GM21786 (cell line): ENCODE measurements around the gene BTRC.
"Not testable (repeated sequence)": the region's sequence is repeated elsewhere in the genome, so short reads cannot be mapped to it uniquely, and the experiment has no call there.

Experiments
- ATAC-seq: cut with Tn5 transposase; IDR thresholded peaks from one replicate; pipeline ENCODE4 v1.9.1; 2021; ENCODE audit not compliant: unreplicated experiment

BTRC gene

DNA sequence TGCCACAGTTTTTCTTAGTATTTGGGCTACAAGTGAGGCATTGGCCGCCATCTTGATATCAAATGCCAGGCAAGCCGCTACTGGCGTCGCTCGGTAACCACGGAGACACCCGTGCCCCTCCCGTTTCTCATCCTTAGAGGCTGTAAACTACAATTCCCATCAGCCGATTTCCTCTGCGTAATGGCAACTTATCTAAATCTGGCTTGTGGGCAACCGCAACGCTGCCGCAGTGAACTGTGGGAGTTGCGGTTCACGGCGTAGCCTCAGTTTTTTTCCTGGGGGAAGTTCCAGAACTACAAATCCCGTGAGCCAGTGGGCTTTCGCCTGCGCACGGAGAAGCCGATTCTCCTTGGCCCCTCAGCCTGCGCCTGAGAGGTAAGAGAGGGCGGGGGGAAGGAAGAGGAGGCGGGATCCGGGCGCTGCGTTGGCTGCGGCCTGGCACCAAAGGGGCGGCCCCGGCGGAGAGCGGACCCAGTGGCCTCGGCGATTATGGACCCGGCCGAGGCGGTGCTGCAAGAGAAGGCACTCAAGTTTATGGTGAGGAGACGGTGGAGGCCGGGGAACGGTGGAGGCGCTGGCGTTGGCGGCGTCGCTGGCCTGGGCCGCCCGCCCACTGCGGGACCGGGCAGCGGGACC, at the start of gene BTRC:
Gene BTRC, plus strand, starts transcription at position 474 of the 636 bp plus-strand sequence. Its CDS starts 16 bp downstream, at position 490.
- peak; percentile 93 for ATAC-seq

DNA sequence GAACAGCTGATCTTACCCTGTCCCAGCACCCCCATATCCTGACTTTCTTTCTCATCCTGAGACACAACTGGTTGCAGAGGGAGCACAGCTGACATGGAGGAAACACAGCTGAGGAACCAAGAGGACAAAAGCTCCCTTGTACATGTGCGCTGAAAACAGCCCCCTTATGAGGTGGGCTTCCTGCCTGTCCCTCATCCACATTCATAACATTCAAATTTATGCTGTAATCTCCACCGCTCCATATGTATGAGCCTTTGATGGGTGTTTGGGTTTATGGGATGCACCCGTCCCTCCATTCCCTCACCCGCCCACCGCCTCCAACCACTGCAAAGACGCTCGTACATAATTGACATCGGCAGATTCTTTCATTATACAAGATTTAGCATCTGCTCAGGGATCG, 49.6 kb upstream of the BTRC start:
- ATAC-seq: no peak

DNA sequence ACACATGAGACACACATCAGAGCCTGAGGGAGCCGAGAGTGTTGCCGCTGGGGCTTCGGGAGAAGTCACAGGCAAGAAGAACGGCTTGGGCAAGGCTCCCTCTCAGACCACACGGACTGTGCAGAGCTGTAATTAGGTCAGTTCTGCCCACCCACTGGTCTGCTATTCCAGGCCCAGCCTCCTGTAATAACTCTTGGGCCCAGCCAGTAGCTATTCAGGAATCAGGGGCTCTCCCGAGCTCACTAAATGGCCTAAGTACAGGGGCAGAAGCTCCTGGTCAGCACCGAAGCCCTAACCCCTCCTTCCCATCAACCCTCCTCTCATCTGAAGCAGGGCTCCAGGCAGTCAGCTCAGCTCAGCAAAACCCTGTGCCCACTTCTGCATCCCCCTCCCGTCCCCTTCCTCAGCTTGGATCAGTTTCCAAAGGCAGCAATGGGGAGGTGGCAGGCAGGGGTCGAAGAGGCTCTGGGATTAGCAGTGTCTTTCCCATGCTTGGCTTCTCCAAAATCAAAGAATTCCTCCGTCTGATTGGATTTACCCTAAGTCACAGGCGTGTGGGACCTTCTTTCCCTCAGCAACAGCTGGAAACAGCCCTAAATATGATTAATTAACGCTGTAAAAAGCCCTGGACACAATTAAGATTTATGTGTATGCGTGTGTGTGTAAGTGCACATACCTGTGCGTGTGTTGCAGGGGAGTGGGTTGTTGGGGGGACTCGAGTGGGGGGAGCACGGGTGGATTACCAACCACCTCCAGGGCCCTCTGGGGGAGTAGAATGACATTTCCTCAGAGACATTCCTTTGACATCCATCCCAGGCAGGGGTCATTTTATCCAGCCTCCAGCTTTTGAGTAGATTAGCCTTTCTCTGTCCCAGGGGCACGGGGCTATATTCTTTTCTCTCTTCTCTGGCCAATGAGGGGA, 48.4 kb upstream of the BTRC start:
- no peak for ATAC-seq

DNA sequence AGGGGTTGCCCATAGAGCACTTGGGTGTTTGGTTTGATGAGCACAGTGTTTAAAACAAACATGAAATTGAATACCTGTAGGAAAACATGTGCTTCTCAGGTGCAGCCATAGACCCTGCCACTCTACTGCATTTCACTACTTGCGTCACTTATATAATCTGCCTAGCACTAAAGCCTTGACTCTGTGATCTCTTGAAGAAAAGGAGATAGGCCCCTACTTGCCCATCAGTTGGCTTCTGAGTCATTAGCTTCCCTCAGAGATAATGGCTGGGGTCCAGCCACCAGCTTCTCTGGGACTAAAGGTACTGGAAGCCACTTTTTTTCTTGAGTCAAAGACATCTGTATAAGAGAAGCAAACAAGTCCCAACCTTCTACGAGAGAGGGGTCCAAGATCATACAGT, 45.9 kb upstream of the BTRC start:
- no peak for ATAC-seq

DNA sequence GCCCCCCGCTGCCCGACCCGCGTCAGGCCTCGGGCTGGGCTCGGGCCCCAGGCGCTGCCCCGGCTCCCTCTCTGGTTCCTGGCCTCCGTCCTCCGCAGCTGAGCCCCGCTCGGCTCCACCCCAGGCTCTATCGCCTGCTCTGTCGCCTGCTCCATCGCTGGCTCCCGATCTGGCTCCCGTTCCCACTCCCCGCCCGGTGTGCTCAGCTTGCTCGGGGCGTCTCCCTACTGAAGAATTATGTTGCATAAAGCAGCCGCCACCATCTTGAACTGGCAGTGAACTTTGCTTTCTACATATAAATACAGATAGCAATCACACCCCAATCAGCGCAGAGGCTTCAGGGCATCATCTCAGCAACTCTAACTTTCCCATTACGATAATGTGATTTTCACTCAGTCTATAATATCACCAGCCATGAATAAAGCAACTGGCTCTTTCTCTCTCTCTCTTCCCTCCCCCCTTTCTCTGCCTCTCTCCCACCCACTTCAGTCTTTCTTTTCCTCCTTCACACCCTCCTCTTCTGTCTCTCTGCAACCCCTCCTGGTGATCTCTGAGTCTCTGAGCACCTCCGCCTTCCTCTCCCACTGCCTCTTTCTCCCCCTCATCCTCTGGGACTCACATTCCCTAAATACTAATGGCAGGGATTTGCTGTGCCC, 43.3 kb upstream of the BTRC start:
- ATAC-seq: no peak

DNA sequence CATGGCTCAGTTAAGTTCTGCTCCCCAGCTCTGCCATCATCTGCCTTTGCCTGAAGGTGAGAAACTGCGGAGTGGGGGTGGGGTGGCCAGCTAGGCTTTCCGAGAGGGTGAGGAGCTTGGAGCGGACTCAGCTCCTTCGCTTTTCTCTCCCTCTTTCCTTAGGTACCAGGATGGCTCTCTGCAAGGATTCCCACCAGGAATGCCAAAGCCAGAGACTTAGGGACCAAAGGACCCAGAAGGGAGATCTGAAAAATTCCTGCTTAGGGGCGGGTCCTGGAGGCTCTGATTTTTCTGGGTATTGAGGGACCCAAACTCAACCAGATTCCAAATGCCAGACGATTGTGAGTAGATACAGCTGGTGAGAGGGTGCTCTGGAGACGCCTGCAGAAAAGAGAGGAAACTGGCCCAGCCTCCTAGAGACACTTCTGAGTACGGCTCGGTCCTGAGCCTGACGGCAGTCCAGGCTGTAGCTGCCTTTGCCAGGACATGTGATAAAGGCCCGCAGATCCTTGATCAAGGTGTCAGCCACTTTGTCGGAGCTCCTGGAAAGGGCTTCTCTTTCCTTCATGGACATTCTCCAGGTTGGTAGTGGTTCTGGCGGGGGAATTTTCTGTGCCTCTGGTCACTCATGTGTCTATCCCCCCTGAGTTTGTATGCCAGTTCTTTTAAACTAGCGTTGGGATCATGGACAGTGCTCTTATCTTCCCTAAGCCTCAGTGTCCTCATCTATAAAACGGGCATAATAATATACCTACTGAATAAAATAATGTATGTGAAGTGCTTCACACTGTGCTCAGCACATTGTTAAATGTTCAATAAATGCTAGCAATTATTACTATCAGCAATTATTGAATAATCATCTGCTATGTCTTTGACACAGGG, 42.5 kb upstream of the BTRC start:
- ATAC-seq: no peak

DNA sequence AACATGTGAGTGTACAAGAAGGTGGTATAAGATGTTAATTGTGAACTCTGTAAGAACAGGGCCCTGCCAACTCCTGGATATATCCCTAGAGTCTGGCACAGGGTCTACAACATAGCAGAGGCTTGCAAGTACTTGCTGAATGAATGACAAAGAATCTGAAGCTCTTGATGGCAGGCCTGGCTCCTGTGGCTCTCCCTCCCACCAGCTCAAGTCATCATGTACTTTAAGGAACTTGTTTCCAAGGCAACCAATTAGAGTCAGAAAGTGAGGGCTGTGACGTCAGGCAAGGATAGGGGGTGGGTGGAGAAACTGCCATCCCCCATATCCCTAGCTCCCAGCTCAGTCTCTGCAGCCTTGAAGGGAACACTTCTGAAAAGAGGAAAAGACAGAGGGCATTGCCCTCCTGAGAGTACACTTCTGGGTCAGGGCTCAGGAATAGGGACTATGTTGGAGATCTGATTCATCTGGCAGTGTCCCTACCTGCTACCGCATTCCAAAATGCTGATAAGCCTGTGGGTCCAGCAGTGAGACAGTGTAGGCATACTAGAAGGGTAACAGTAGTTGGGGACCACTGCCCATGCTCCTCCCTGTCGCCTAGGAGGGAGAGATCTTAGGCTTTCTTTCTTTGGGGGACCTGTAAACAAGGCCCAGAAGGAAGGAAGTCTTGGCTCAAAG, 34.6 kb upstream of the BTRC start:
- ATAC-seq: no peak

DNA sequence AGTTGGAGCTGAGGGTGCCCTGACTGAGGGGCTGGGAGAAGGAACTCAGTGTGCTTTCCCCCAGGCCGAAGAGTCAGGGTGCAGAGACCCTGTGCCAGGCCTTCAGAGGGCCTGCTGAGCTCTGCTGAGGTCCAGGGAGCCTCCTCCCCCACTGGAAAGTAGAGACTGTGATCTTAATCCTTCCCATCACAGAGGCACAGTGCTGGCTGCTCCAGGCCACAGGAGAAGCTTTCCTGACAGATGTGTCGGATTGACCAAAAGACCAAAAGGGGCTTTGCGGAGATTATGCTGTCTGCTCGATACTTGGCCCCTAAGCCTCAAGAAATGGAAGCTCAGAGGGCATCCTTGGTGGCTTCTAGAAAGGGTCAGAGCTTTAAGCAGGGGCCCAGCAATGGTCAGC, 32.9 kb upstream of the BTRC start:
- no peak for ATAC-seq

DNA sequence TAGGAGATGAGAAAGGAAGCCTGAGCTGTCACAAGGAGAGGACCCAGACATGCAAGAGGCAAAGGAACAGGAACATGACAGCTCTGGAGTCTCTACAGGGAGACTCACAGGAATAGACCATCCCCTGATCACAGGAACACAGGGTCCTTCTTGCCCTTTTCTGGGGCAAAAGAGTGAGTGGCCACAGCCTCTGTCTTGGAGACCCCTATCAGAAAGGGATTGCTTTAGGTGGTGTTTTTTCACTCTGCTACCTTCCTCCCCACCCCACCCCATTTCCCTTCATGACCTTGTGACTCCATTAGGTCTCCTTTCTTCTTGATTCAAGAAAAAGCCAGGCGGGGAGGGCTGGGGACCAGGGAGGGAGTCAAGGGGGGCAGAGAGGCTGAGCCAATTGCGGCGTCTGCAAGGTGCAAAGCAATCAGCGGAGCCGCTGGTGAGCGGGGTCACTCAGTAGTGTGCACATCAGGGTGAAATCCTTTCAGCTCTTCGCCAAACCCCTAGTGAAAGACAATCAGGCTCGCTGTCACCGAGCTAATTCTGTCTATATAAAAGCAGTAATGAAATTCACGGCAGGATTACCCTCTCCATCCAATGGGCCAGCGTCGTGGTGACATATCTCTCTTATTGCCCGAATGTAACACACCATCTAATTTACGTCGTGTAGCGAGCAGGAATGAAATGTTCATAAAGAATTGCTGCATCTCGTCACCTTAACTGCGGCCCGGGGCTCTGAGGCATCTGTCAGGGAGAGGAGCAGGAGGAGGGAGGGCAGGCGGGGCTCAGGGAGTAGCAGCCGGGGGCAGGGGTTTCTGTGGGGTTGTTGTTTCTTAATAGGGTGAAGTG, 31.5 kb upstream of the BTRC start:
- ATAC-seq: no peak

DNA sequence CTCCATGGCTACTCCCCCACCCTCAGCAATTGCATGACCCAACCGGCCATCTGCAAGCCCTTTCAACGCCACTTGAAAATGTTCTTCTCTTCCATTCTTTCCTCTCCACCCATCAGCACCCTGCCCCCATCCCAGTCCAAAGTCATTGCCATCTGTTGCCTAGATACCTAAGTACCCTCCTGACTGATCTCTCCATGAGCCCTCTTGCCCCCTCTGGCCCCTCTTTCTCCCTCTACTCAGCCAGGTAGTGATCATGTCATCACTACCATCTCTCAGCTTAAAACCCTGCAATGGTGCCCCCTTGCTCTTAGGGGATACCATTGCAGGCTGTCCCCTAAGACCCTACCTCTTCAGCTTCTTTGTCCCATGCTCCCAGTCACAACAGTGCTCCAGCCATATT, 30.5 kb upstream of the BTRC start:
- ATAC-seq: no peak

DNA sequence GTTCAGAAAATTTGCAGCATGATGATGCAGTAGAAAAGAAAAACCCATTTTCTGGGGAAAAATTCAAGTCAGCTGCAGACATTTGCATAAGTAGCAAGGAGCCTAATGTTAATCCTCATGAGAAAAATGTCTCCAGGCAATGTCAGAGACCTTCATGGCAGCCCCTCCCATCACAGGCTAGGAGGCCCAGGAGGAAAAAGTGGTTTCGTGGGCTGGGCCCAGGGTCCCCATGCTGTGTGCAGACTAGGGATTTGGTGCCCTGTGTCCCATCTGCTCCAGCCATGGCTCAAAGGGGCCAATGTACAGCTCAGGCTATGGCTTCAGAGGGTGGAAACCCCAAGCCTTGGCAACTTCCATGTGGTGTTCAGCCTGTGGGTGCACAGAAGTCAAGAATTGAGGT, 26.5 kb upstream of the BTRC start:
- ATAC-seq: not testable (repeated sequence)

DNA sequence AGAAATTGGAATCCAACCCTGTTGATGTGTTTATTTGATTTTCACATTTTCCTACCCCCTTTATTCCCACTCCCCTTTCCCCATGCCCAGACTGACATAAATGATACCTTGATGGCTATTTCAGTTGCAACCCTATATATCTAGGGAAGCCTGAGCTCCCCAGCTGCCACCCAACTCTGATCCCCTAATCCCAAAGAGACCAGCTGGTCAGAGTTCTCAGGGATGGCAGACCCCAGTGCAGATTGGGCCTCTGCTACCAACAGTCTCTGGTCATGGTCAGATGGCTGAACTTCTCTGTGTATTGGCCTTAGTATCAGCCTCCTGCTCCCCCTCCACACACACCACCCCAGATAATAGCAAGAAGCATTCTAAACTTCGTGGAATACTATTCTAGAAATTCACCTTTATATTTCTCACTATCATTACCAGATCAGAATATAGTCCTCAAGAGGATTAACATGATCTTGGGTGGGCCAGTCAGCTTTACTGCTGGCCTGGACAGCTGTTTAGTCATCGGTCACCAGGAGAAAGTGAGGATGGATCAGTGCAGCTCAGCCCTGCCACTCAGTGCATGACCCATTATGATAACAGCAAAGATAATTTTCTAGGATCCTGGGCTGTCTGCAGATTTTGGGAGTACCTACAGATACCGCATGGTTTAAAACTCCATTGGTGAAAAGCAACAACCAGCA, 24.5 kb upstream of the BTRC start:
- no peak for ATAC-seq

DNA sequence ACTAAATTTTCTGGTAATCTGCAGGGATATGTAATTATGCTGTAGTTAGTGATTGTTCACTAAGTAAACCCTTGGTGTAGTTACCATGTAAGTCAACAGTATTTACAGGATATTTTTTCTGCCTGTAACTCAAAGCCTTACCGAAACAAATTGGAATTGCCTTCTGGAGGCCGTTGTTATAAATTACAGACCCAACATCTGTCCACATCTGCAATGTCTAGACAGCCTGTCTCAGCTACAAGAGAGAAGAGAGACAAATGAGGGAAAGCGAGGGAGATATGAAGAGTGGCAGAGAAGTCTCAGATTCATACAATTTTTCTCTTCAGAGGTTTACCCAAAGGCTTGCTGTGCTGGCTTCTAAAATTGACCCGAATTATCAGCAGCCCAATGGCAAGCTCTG, 23.7 kb upstream of the BTRC start:
- ATAC-seq: no peak

DNA sequence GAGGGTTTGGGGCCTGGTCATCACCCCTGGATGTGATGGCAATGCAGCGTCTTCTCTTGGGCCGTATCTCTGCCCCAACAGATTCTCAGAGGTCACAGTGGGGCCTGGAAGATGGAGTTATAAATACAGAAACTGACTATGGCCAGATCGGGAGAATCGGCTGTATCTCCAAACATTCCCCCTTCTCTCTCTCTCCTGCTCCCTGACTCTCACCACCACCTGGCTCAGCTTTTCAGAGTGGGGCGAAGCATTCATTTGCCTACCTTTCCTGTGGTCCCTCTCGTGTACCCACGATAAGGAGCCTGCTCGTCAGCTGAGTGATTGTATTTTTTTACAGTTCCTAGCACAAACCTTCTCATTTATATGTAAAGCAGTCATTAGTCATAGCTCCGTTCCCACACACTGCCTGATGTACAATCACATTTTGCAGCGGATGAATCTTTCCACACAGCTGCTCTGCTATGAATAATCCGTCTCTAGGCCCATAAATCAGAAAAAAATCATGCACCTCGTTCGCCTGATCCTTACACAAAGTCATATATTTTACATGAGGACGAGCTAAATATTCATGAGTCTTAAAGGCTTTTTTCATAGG, 23.2 kb upstream of the BTRC start:
- ATAC-seq: no peak

DNA sequence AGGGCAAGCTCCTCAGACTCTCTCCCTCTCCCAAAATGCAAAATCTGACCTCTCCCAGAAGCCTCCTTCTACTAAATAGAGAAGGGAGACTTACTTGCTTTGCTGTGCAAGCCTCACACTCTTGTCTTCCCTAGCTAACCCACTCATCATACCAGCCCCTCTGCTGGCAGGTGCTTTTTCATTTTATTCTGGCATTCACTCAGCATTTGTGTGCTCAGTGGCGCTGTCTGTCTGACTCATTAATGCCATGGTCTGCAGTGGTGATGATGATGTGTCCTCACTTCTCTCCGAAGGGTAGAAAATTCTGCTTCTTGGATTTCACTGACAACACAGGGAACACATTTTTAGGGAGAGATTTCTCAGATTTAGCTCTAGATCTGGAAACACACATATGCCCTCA, 22.0 kb upstream of the BTRC start:
- no peak for ATAC-seq

DNA sequence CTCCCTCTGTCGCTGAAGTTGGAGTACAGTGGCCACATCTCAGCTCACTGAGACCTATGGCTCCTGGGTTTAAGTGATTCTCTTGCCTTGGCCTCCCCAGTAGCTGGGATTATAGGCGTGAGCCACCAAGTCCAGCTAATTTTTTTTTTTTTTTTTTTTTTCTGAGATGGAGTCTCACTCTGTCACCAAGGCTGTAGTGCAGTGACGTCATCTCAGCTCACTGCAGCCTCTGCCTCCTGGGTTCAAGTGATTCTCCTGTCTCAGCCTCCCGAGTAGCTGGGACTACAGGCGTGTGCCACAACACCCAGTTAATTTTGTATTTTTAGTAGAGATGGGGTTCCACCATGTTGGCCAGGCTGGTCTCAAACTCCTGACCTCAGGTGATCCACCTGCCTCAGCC, 19.7 kb upstream of the BTRC start:
- ATAC-seq: not testable (repeated sequence)

DNA sequence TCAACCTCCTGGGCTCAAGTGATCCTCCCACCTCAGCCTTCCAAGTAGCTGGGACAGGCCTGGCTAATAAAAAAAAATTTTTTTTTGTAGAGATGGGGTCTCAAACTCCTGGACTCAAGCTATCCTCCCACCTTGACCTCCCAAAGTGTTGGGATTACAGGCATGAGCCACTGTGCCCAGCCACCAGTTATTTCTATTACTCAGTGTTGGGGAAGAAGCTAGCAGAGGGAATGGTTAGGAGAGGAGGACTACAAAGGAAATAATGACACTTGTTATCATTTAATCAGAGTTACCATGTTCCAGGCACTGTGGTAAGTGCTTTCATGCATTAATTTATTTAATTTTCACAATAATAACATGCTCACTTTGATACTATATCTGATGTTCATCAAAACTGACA, 17.6 kb upstream of the BTRC start:
- no peak for ATAC-seq

DNA sequence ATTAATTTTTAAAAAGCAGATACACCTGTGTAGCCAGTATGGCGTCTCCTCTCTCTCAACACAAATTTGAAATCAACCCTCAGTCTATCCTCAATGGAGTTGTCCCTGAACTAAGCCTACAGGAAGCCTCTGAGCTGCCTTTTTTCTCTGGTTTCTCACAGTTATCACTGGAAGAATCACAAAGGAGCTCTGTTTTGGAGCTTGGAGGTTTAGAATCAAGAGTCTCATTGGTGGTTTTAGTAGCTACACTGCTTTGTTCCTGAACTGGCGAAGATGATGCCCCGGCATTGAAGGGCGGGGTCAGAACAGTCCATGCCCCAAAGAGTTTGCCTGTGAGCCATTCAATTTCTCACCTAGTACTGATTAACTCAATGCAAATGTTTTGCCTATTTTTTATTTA, 16.1 kb upstream of the BTRC start:
- no peak for ATAC-seq

DNA sequence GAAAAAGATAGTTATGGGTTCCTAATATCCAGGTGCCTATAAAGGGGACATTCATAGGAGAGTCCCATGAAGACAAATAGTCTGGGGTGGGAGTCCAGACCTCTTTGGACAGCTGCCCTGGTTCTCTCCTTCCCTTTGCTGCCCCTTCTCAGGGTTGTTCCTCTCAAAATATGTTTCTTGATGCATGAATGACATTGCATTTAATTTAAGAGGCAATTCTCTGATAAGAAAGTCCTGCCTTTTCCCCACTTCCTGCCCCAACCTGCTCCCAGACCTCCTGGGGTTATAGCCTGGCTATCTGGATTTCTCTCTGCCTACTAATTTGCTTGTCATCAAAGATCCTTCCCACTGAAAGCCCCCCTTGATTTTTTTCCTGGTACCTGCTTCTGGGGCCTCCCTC, 12.5 kb upstream of the BTRC start:
- ATAC-seq: no peak
